GM18502 (cell line): ENCODE data around the gene TPST2.
"Not testable (repeated sequence)": the region's sequence is repeated elsewhere in the genome, so short reads cannot be mapped to it uniquely, and the experiment has no call there.

Experiments
- ATAC-seq: cut with Tn5 transposase; IDR thresholded peaks from one replicate; pipeline ENCODE4 v1.9.1; 2021; ENCODE audit warnings: mild to moderate bottlenecking; ENCODE audit not compliant: unreplicated experiment, poor library complexity

The TPST2 gene

GRCh38 chr22:26536762-26537134, 53.2 kb downstream of the TPST2 start:
- ATAC-seq, result no peak

- ATAC-seq, result no peak
Observed at GRCh38 chr22:26536056-26536761, 53.7 kb downstream of the TPST2 start.

GRCh38 chr22:26535603-26535908, 54.4 kb downstream of the TPST2 start:
- ATAC-seq, result no peak

- no peak for ATAC-seq
Observed at GRCh38 chr22:26534874-26535602, 54.9 kb downstream of the TPST2 start.

- ATAC-seq, result no peak
Observed at GRCh38 chr22:26534171-26534855, 55.6 kb downstream of the TPST2 start.

- ATAC-seq, result no peak
Observed at GRCh38 chr22:26529345-26529744, 60.6 kb downstream of the TPST2 start.

- ATAC-seq, result not testable (repeated sequence)
Observed at GRCh38 chr22:26528518-26528917, 61.4 kb downstream of the TPST2 start.

- ATAC-seq, result no peak
Observed at GRCh38 chr22:26527574-26528465, 62.1 kb downstream of the TPST2 start.

GRCh38 chr22:26527167-26527566, 62.8 kb downstream of the TPST2 start:
- ATAC-seq, result no peak

- no peak for ATAC-seq
Observed at GRCh38 chr22:26525946-26526564, 63.9 kb downstream of the TPST2 start.

- ATAC-seq, result no peak
Observed at GRCh38 chr22:26524870-26525269, 65.1 kb downstream of the TPST2 start.

GRCh38 chr22:26522592-26522991, 67.3 kb downstream of the TPST2 start:
- ATAC-seq, result no peak

- no peak for ATAC-seq
Observed at GRCh38 chr22:26522012-26522411, 67.9 kb downstream of the TPST2 start.

- ATAC-seq, result no peak
Observed at GRCh38 chr22:26517429-26517828, 72.5 kb downstream of the TPST2 start.

- ATAC-seq, result no peak
Observed at GRCh38 chr22:26516503-26516902, 73.4 kb downstream of the TPST2 start.

GRCh38 chr22:26515931-26516330, 74.0 kb downstream of the TPST2 start:
- no peak for ATAC-seq

GRCh38 chr22:26514419-26515161, 75.3 kb downstream of the TPST2 start:
- ATAC-seq, result no peak

- no peak for ATAC-seq
Observed at GRCh38 chr22:26513838-26514237, 76.1 kb downstream of the TPST2 start.

- ATAC-seq, result peak; percentile 89
Observed at GRCh38 chr22:26512149-26512793, 77.7 kb downstream of the TPST2 start, which contains the start of gene TFIP11. Gene TFIP11 (minus strand): TSS chr22:26512473. CDS start chr22:26510272, 2,201 bp downstream.
